Mesenchymal stem cell (in vitro differentiated cells and primary cell): ENCODE measurements around the gene CDIP1.

Experiments
- DNase-seq: peaks from one replicate; pipeline ENCODE4 v3.0.0-alpha.2; 2013
- H2AFZ ChIP-seq: one replicate; pipeline ENCODE4 v1.6.1; 2013; ENCODE audit warnings: low read depth, mild to moderate bottlenecking, control low read depth, inconsistent platforms, low read length, moderate library complexity
- H2AK5ac ChIP-seq: 2 replicates; pipeline ENCODE4 v1.6.1; 2013; ENCODE audit warnings: low read length, moderate library complexity, mild to moderate bottlenecking, inconsistent platforms; ENCODE audit not compliant: severe bottlenecking
- H2BK120ac ChIP-seq: one replicate; pipeline ENCODE4 v1.6.1; 2013; ENCODE audit warnings: low read depth, mild to moderate bottlenecking, inconsistent platforms, low read length, moderate library complexity
- H2BK12ac ChIP-seq, 2 experiments: one replicate each; pipeline ENCODE4 v1.6.1; 2013; ENCODE audit warnings: inconsistent platforms in 2 of 2, low read length in 2 of 2, mild to moderate bottlenecking in 2 of 2, moderate library complexity in 2 of 2, control low read depth in 1 of 2
- H2BK15ac ChIP-seq: one replicate; pipeline ENCODE4 v1.6.1; 2013; ENCODE audit warnings: mild to moderate bottlenecking, low read depth, inconsistent platforms; ENCODE audit not compliant: poor library complexity, severe bottlenecking
- H2BK5ac ChIP-seq: 2 replicates; pipeline ENCODE4 v1.6.1; 2013; ENCODE audit warnings: low read depth, mild to moderate bottlenecking, low read length, control low read depth, inconsistent platforms; ENCODE audit not compliant: poor library complexity, severe bottlenecking
- H3K14ac ChIP-seq, 2 experiments: one replicate each; pipeline ENCODE4 v1.6.1; 2013; ENCODE audit warnings: inconsistent platforms in 2 of 2, low read length in 2 of 2, control low read depth in 1 of 2, mild to moderate bottlenecking in 1 of 2, moderate library complexity in 1 of 2
- H3K18ac ChIP-seq, 2 experiments: one replicate each; pipeline ENCODE4 v1.6.1; 2013; ENCODE audit warnings: inconsistent platforms in 2 of 2, low read length in 2 of 2, control low read depth in 1 of 2, low read depth in 1 of 2, mild to moderate bottlenecking in 1 of 2
- H3K23ac ChIP-seq, 2 experiments: one replicate each; pipeline ENCODE4 v1.6.1; 2013; ENCODE audit warnings: inconsistent platforms in 2 of 2, low read length in 2 of 2, mild to moderate bottlenecking in 2 of 2, moderate library complexity in 2 of 2, control low read depth in 1 of 2
- H3K27ac ChIP-seq: 2 replicates; pipeline ENCODE4 v1.5.1; 2013; ENCODE audit warnings: mild to moderate bottlenecking, moderate library complexity, low read length, control low read depth, inconsistent platforms; ENCODE audit not compliant: poor library complexity, severe bottlenecking
- H3K27me3 ChIP-seq, 2 experiments: 2 replicates each; pipeline versions ENCODE4 v1.6.1 to v1.7.0; 2013; ENCODE audit warnings: low read length in 2 of 2, mild to moderate bottlenecking in 2 of 2, moderate library complexity in 2 of 2, control low read depth in 1 of 2, inconsistent platforms in 1 of 2; ENCODE audit not compliant: control insufficient read depth in 1 of 2, insufficient read depth in 1 of 2
- H3K36me3 ChIP-seq, 2 experiments: 2 replicates each; pipeline versions ENCODE4 v1.6.1 to v1.7.0; 2013; ENCODE audit warnings: low read length in 2 of 2, control low read depth in 1 of 2, inconsistent platforms in 1 of 2, low read depth in 1 of 2, mild to moderate bottlenecking in 1 of 2; ENCODE audit not compliant: insufficient read depth in 2 of 2, control insufficient read depth in 1 of 2
- H3K4ac ChIP-seq, 2 experiments: one replicate each; pipeline ENCODE4 v1.6.1; 2013; ENCODE audit warnings: inconsistent platforms in 2 of 2, low read length in 2 of 2, mild to moderate bottlenecking in 2 of 2, moderate library complexity in 2 of 2, control low read depth in 1 of 2, low read depth in 1 of 2
- H3K4me1 ChIP-seq: 2 replicates; pipeline ENCODE4 v1.6.1; 2013; ENCODE audit warnings: low read depth, low read length, control low read depth; ENCODE audit not compliant: control insufficient read depth, insufficient read depth
- H3K4me2 ChIP-seq: 2 replicates; pipeline ENCODE4 v1.6.1; 2013; ENCODE audit warnings: low read length, mild to moderate bottlenecking, inconsistent platforms; ENCODE audit not compliant: poor library complexity, severe bottlenecking
- H3K4me3 ChIP-seq, 2 experiments: 2 replicates each; pipeline versions ENCODE4 v1.5.1 to v1.7.0; 2013; ENCODE audit warnings: low read length in 2 of 2, mild to moderate bottlenecking in 2 of 2, control low read depth in 1 of 2, low read depth in 1 of 2; ENCODE audit not compliant: insufficient read depth in 1 of 2
- H3K79me1 ChIP-seq: replicated peaks from 2 replicates; pipeline ENCODE4 v1.6.1; 2013; ENCODE audit warnings: mild to moderate bottlenecking, control low read depth, low read length, inconsistent platforms; ENCODE audit not compliant: poor library complexity, severe bottlenecking
- H3K9ac ChIP-seq: 2 replicates; pipeline ENCODE4 v1.7.0; 2013; ENCODE audit warnings: mild to moderate bottlenecking, low read length, moderate library complexity
- H3K9me3 ChIP-seq: 2 replicates; pipeline ENCODE4 v1.7.0; 2013; ENCODE audit warnings: mild to moderate bottlenecking, low read length; ENCODE audit not compliant: control insufficient read depth
- H4K8ac ChIP-seq: one replicate; pipeline ENCODE4 v1.6.1; 2013; ENCODE audit warnings: inconsistent platforms, mild to moderate bottlenecking, low read length, moderate library complexity
- H4K91ac ChIP-seq: one replicate; pipeline ENCODE4 v1.6.1; 2013; ENCODE audit warnings: mild to moderate bottlenecking, low read length, inconsistent platforms
- WGBS: methylation state at CpG from one replicate; pipeline ENCODE4 v1.1.7; 2013; ENCODE audit warnings: mixed read lengths; 5-methylcytosine and 5-hydroxymethylcytosine counted together

CDIP1 gene

DNA sequence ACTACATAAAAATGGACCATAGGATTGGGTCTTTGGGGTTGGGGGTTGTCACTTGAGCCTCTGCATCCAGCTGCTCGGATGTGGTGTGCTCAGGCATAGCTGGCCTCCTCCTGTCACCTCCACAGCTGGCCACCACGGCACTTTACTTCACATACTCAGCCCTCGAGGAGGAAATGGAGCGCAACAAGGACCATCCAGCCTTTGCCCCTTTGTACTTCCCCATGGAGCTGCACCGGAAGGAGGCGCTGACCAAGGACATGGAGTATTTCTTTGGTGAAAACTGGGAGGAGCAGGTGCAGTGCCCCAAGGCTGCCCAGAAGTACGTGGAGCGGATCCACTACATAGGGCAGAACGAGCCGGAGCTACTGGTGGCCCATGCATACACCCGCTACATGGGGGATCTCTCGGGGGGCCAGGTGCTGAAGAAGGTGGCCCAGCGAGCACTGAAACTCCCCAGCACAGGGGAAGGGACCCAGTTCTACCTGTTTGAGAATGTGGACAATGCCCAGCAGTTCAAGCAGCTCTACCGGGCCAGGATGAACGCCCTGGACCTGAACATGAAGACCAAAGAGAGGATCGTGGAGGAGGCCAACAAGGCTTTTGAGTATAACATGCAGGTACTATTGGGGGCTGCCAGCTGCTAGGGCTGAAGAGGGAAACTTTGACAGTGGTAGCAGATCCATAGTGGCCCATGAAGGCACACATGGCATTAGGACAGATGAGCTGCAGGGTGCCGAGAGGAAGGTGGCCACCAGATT lies 30.8 kb downstream of the CDIP1 start:
- H4K91ac ChIP-seq, result no peak overlapping the region
- no peak overlapping the region for H2BK5ac ChIP-seq
- H3K27me3 ChIP-seq, result no peaks in the 10 kb centered on the region
- peaks cover 6% of the 10 kb centered on the region for H3K4me1 ChIP-seq
- DNase-seq, result no peak
- no peaks in the 10 kb centered on the region for H3K9me3 ChIP-seq
- H3K4ac ChIP-seq, result no peak overlapping the region
- H3K9ac ChIP-seq, result no peak overlapping the region
- H3K79me1 ChIP-seq, result peaks cover 49% of the 10 kb centered on the region
- no peak overlapping the region for H4K8ac ChIP-seq
- no peak overlapping the region for H3K27ac ChIP-seq
- H3K4me3 ChIP-seq, result no peak overlapping the region
- peaks cover 64 to 72% of the 10 kb centered on the region in 2 experiments for H3K36me3 ChIP-seq
- no peak overlapping the region for H3K14ac ChIP-seq
- no peak overlapping the region for H2BK120ac ChIP-seq
- no peak overlapping the region for H2AFZ ChIP-seq
- H3K4me2 ChIP-seq, result no peak overlapping the region
- no peak overlapping the region for H3K18ac ChIP-seq
- no peak overlapping the region for H3K23ac ChIP-seq
- no peak overlapping the region for H2BK12ac ChIP-seq
- 93% methylated on average over 17 of the region's 17 CpGs for WGBS
- no peak overlapping the region for H2BK15ac ChIP-seq
- no peak overlapping the region for H2AK5ac ChIP-seq

DNA sequence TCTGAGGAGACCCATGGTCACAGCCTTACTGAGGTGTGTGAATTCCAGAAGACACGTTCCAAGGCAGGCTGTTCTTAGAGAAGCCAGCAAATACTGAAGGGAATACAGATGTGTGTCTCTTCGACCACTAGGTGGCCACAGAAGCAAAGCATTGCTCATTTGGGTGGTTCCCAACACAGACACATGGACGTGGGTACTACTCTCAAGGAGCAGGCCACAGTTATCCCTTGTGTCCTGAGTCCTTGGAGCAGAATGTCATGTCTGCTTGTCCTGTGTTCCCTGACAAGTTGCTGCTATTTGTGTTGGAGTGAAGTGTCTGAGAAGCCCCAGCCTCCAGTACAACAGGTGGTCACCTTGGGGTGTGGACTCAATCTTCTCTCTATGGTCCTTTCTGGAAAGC lies 32.1 kb downstream of the CDIP1 start:
- Histone ChIP-seq H2AK5ac (no peak overlapping the region), H2BK120ac (no peak overlapping the region), H2BK15ac (no peak overlapping the region), H3K79me1 (peaks cover 52% of the 10 kb centered on the region), H3K27ac (no peak overlapping the region), H3K27me3 (no peaks in the 10 kb centered on the region), H4K91ac (no peak overlapping the region), H3K9me3 (no peaks in the 10 kb centered on the region), H3K18ac (no peak overlapping the region), H2BK5ac (no peak overlapping the region), H3K36me3 (peaks cover 51 to 59% of the 10 kb centered on the region in 2 experiments), H3K4ac (no peak overlapping the region), H3K23ac (no peak overlapping the region), H3K4me2 (no peak overlapping the region), H2AFZ (no peak overlapping the region), H3K4me1 (peaks cover 9% of the 10 kb centered on the region), H4K8ac (no peak overlapping the region), H2BK12ac (no peak overlapping the region), H3K14ac (no peak overlapping the region), H3K9ac (peak overlapping the region; percentile 16), H3K4me3 (no peak overlapping the region)
- 3% methylated on average over 3 of the region's 3 CpGs for WGBS
- peak; percentile 80 for DNase-seq

DNA sequence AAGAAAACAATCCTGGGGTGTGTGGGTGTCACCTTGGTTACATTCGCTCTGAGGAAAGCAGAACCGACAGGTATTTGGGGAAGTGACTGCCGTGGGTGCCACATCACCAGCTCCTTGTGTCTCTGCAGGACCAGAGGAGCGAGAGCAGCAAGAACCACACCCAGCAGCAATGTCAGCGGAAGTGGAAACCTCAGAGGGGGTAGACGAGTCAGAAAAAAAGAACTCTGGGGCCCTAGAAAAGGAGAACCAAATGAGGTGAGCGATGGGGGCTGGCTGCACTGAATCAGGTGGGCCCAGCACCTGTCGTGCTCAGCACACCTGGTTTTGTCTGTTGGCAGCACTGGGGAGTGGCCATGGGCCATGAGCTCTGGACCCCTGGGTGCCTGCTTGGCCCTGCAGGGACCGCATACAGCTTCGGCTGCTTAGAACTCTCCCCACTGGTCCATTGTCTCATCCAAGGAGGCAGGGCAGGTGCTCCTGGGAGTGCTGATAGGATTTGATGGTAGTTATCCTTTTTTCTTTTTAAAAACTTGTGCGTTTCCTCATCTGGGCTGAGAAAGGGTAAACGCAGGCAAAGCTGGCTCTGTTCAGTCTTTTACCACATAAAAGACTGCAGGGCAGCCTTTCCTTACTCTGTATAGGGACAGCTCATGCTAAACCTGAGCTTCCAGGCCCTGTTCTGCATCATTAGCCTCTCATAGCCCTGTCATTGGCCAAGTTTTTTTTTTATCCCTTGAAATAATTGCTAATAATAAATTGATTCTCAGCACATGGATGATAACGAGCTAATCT lies 33.0 kb downstream of the CDIP1 start:
- Histone ChIP-seq H3K9me3 (no peaks in the 10 kb centered on the region), H2BK15ac (no peak overlapping the region), H3K18ac (no peak overlapping the region), H3K4ac (no peak overlapping the region), H2BK12ac (no peak overlapping the region), H2BK120ac (no peak overlapping the region), H4K91ac (no peak overlapping the region), H3K4me3 (no peak overlapping the region), H3K27ac (no peak overlapping the region), H3K4me2 (no peak overlapping the region), H3K23ac (no peak overlapping the region), H2AK5ac (no peak overlapping the region), H3K4me1 (peaks cover 9% of the 10 kb centered on the region), H2BK5ac (no peak overlapping the region), H4K8ac (peak overlapping the region; percentile 16), H3K79me1 (peaks cover 48% of the 10 kb centered on the region), H3K9ac (peak overlapping the region; percentile 16), H3K36me3 (peaks cover 42 to 50% of the 10 kb centered on the region in 2 experiments), H3K27me3 (no peaks in the 10 kb centered on the region), H2AFZ (no peak overlapping the region), H3K14ac (no peak overlapping the region)
- no peak for DNase-seq
- WGBS, result 84% methylated on average over 11 of the region's 13 CpGs

DNA sequence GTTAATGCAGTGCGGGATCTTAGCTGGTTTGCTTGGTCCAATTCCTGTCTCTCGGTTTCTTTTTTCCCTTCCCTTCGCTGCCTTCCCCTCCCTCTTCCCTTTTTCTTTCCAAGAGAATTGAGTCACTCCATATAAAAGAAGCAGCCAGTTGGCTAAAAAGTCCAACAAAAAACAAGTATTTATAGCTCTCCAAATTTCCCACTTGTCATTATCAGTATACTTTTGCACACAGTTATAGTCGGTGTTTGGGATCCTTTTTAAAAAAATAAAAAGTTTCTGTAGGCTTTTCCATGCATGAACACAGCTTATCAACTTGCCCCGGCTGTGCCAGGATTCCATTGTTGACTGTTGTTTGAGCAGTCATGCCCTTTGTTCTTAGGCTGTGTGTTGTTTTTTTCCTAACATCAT lies 37.5 kb downstream of the CDIP1 start:
- Histone ChIP-seq H3K23ac (no peak overlapping the region), H3K27me3 (no peaks in the 10 kb centered on the region), H3K18ac (no peak overlapping the region), H3K9me3 (no peaks in the 10 kb centered on the region), H2AFZ (no peak overlapping the region), H3K4me1 (peaks cover 20% of the 10 kb centered on the region), H2BK15ac (no peak overlapping the region), H3K27ac (peak overlapping the region; percentile 25), H3K4me3 (peak overlapping the region in 1 of 2 experiments; percentile 75), H2BK12ac (no peak overlapping the region), H3K4ac (no peak overlapping the region), H3K9ac (peak overlapping the region; percentile 77), H2BK5ac (no peak overlapping the region), H3K36me3 (peaks cover 4 to 16% of the 10 kb centered on the region in 2 experiments), H3K14ac (no peak overlapping the region), H3K4me2 (no peak overlapping the region), H2AK5ac (no peak overlapping the region), H4K8ac (no peak overlapping the region), H3K79me1 (peaks cover 30% of the 10 kb centered on the region), H2BK120ac (no peak overlapping the region), H4K91ac (no peak overlapping the region)
- 88% methylated on average over 4 of the region's 5 CpGs for WGBS
- no peak for DNase-seq
